Stimulated activated naive CD8-positive, alpha-beta T cell treated with anti-CD3 and anti-CD28 coated beads, Interleukin-15, Interleukin-2, amounts not matched to agents 100 ng/mL and 50 ng/mL, for 24 hours (primary cell): ENCODE data around the gene AGRP.

Source experiments
- H3K27ac Mint-ChIP-seq: one replicate; pipeline ENCODE4 v1.8.0; 2021; ENCODE audit warnings: mild to moderate bottlenecking, mixed read lengths
- H3K27me3 Mint-ChIP-seq: one replicate; pipeline ENCODE4 v1.8.0; 2021; ENCODE audit warnings: mixed read lengths
- H3K36me3 Mint-ChIP-seq: one replicate; pipeline ENCODE4 v1.8.0; 2021; ENCODE audit warnings: low read depth, mixed read lengths
- H3K4me1 Mint-ChIP-seq: one replicate; pipeline ENCODE4 v1.8.0; 2021; ENCODE audit warnings: low read depth, mixed read lengths
- H3K4me3 Mint-ChIP-seq: one replicate; pipeline ENCODE4 v1.8.0; 2021; ENCODE audit warnings: mild to moderate bottlenecking, mixed read lengths
- H3K9me3 Mint-ChIP-seq: one replicate; pipeline ENCODE4 v1.8.0; 2021; ENCODE audit warnings: mixed read lengths

The AGRP gene

GRCh38 chr16:67435758-67436164 lies 47.6 kb downstream of the AGRP start:
- Mint-ChIP-seq H3K4me1 (peaks cover 5% of the 10 kb centered on the region), H3K36me3 (peaks cover 10% of the 10 kb centered on the region), H3K9me3 (no peaks in the 10 kb centered on the region), H3K4me3 (no peak overlapping the region), H3K27ac (no peak overlapping the region), H3K27me3 (peaks cover 11% of the 10 kb centered on the region)

- Mint-ChIP-seq H3K4me3 (no peak overlapping the region), H3K36me3 (peaks cover 4% of the 10 kb centered on the region), H3K4me1 (peaks cover 9% of the 10 kb centered on the region), H3K27me3 (peaks cover 29% of the 10 kb centered on the region), H3K27ac (no peak overlapping the region), H3K9me3 (no peaks in the 10 kb centered on the region)
Observed at GRCh38 chr16:67433131-67433719, 50.1 kb downstream of the AGRP start.
